BLaER1 (cell line): ENCODE data around the gene ACP5.
A peak's percentile ranks its signal among the peaks of the same experiment; 100 is the strongest.

Experiments used
- H3K27ac ChIP-seq: shearing (Covaris generic); formaldehyde crosslinking; 2 replicates; pipeline ENCODE4 v1.8.1; 2022
- H3K27me3 ChIP-seq: shearing (Covaris generic); formaldehyde crosslinking; 2 replicates; pipeline ENCODE4 v1.8.1; 2022
- H3K36me3 ChIP-seq: shearing (Covaris generic); formaldehyde crosslinking; 2 replicates; pipeline ENCODE4 v1.8.1; 2022
- H3K4me1 ChIP-seq: shearing (Covaris generic); formaldehyde crosslinking; 2 replicates; pipeline ENCODE4 v1.8.1; 2022
- H3K4me2 ChIP-seq: shearing (Covaris generic); formaldehyde crosslinking; 2 replicates; pipeline ENCODE4 v1.8.1; 2022
- H3K4me3 ChIP-seq: shearing (Covaris generic); formaldehyde crosslinking; 2 replicates; pipeline ENCODE4 v1.8.1; 2022
- H3K9ac ChIP-seq: shearing (Covaris generic); formaldehyde crosslinking; 2 replicates; pipeline ENCODE4 v1.8.1; 2022
- H3K9me3 ChIP-seq: shearing (Covaris generic); formaldehyde crosslinking; 2 replicates; pipeline ENCODE4 v1.8.1; 2022
- H4K20me1 ChIP-seq: shearing (Covaris generic); formaldehyde crosslinking; 2 replicates; pipeline ENCODE4 v1.8.1; 2022
- Cebpa-rat ChIP-seq: shearing (Covaris generic); IDR thresholded peaks from 2 replicates; pipeline ENCODE4 v1.8.1; 2022

Gene ACP5

GRCh38 chr19:11550265-11550664 lies 27.2 kb downstream of the ACP5 start:
- Histone ChIP-seq H3K27ac (no peak overlapping the region), H3K4me3 (no peak overlapping the region), H4K20me1 (peaks cover 32% of the 10 kb centered on the region), H3K27me3 (no peaks in the 10 kb centered on the region), H3K36me3 (peaks cover 28% of the 10 kb centered on the region), H3K4me2 (no peak overlapping the region), H3K9ac (no peak overlapping the region), H3K4me1 (peaks cover 34% of the 10 kb centered on the region), H3K9me3 (no peaks in the 10 kb centered on the region)
- no peak for TF ChIP-seq Cebpa-rat

GRCh38 chr19:11549386-11549953 lies 28.0 kb downstream of the ACP5 start:
- H3K9ac ChIP-seq: no peak overlapping the region
- peaks cover 28% of the 10 kb centered on the region for H3K36me3 ChIP-seq
- H3K4me3 ChIP-seq: no peak overlapping the region

GRCh38 chr19:11547929-11548700 lies 29.3 kb downstream of the ACP5 start:
- Histone ChIP-seq H3K36me3 (peaks cover 21% of the 10 kb centered on the region), H3K4me1 (peaks cover 13% of the 10 kb centered on the region), H3K27ac (no peak overlapping the region), H3K27me3 (no peaks in the 10 kb centered on the region), H3K4me3 (no peak overlapping the region), H3K9ac (no peak overlapping the region), H4K20me1 (peaks cover 10% of the 10 kb centered on the region), H3K9me3 (no peaks in the 10 kb centered on the region), H3K4me2 (no peak overlapping the region)
- TF ChIP-seq Cebpa-rat: no peak

More at GRCh38 chr19:11549386-11549953, 28.0 kb downstream of the ACP5 start:
- peaks cover 26% of the 10 kb centered on the region for H3K4me1 ChIP-seq
- no peak for TF ChIP-seq Cebpa-rat
- H3K27ac ChIP-seq: no peak overlapping the region
- no peak overlapping the region for H3K4me2 ChIP-seq
- H3K27me3 ChIP-seq: no peaks in the 10 kb centered on the region
- H3K9me3 ChIP-seq: no peaks in the 10 kb centered on the region
- peaks cover 24% of the 10 kb centered on the region for H4K20me1 ChIP-seq

- no peak for TF ChIP-seq Cebpa-rat
- Histone ChIP-seq H3K27me3 (peaks cover 12% of the 10 kb centered on the region; the same call in 1 of the 2 replicates), H3K27ac (no peak overlapping the region), H3K9me3 (no peaks in the 10 kb centered on the region), H3K36me3 (no peaks in the 10 kb centered on the region), H3K4me2 (no peak overlapping the region), H4K20me1 (no peaks in the 10 kb centered on the region), H3K4me3 (no peak overlapping the region), H3K9ac (no peak overlapping the region), H3K4me1 (0 out of 2 replicates have a peak, but pooled peaks cover under 1% of the 10 kb centered on the region)
Observed at GRCh38 chr19:11541238-11541637, 36.2 kb downstream of the ACP5 start.

- H3K9me3 ChIP-seq: no peaks in the 10 kb centered on the region
- no peaks in the 10 kb centered on the region for H4K20me1 ChIP-seq
- H3K4me2 ChIP-seq: no peak overlapping the region
- peaks cover 12% of the 10 kb centered on the region; the same call in 1 of the 2 replicates for H3K27me3 ChIP-seq
- H3K36me3 ChIP-seq: no peaks in the 10 kb centered on the region
- no peak overlapping the region for H3K9ac ChIP-seq
- no peak for TF ChIP-seq Cebpa-rat
- no peak overlapping the region for H3K27ac ChIP-seq
- no peak overlapping the region for H3K4me3 ChIP-seq
- H3K4me1 ChIP-seq: 0 out of 2 replicates have a peak, but pooled peaks cover 6% of the 10 kb centered on the region
Observed at GRCh38 chr19:11540645-11541044, 36.8 kb downstream of the ACP5 start.

- H3K4me3 ChIP-seq: no peak overlapping the region
Observed at GRCh38 chr19:11539495-11540365, 37.7 kb downstream of the ACP5 start.

GRCh38 chr19:11538232-11539036 lies 39.0 kb downstream of the ACP5 start, which contains the start of gene CNN1:
CNN1 (plus strand) TSS chr19:11538851; CDS start chr19:11538928, 77 bp downstream.
- H3K4me2 ChIP-seq: peak within 1 kb of the TSS; percentile 17; the same call in 1 of the 2 replicates

More at GRCh38 chr19:11539495-11540365, 37.7 kb downstream of the ACP5 start:
- no peaks in the 10 kb centered on the region for H3K9me3 ChIP-seq
- no peak overlapping the region for H3K27ac ChIP-seq
- no peak overlapping the region for H3K9ac ChIP-seq
- H3K36me3 ChIP-seq: no peaks in the 10 kb centered on the region
- no peak for TF ChIP-seq Cebpa-rat
- H3K4me2 ChIP-seq: no peak overlapping the region
- H3K4me1 ChIP-seq: 0 out of 2 replicates have a peak, but pooled peaks cover 8% of the 10 kb centered on the region
- H3K27me3 ChIP-seq: peaks cover 12% of the 10 kb centered on the region; the same call in 1 of the 2 replicates
- no peaks in the 10 kb centered on the region for H4K20me1 ChIP-seq

GRCh38 chr19:11535792-11536595 lies 41.5 kb downstream of the ACP5 start:
- no peak for TF ChIP-seq Cebpa-rat
- H3K27me3 ChIP-seq: peaks cover 12% of the 10 kb centered on the region; the same call in 1 of the 2 replicates
- H3K9me3 ChIP-seq: no peaks in the 10 kb centered on the region
- H3K9ac ChIP-seq: no peak overlapping the region
- 0 out of 2 replicates have a peak, but pooled peaks cover 8% of the 10 kb centered on the region for H3K4me1 ChIP-seq
- H3K4me2 ChIP-seq: peak overlapping the region; percentile 61
- no peak overlapping the region for H3K27ac ChIP-seq
- no peaks in the 10 kb centered on the region for H3K36me3 ChIP-seq
- no peaks in the 10 kb centered on the region for H4K20me1 ChIP-seq
- no peak overlapping the region for H3K4me3 ChIP-seq

More at GRCh38 chr19:11538232-11539036, 39.0 kb downstream of the ACP5 start, which contains the start of gene CNN1:
- Histone ChIP-seq H3K36me3 (no peaks in the 10 kb centered on the region), H3K4me3 (no peak within 1 kb of the TSS), H3K27ac (no peak within 1 kb of the TSS), H4K20me1 (no peaks in the 10 kb centered on the region), H3K9ac (no peak within 1 kb of the TSS), H3K27me3 (peaks cover 12% of the 10 kb centered on the region; the same call in 1 of the 2 replicates), H3K9me3 (no peaks in the 10 kb centered on the region), H3K4me1 (0 out of 2 replicates have a peak, but pooled peaks cover 8% of the 10 kb centered on the region)
- no peak for TF ChIP-seq Cebpa-rat
